Choroid plexus epithelial cell (primary cell): Measurements from ENCODE around the gene ZNF644.

Experiments
- DNase-seq: peaks from one replicate; pipeline ENCODE4 v3.0.0-alpha.2; 2010; ENCODE audit warnings: low read depth
- H3K4me3 ChIP-seq: 2 replicates; pipeline ENCODE4 v1.5.1; 2011; ENCODE audit warnings: low read depth, mild to moderate bottlenecking, control low read depth, low read length, moderate library complexity
- TF ChIP-seq, protein P1 (sequence below): conservative IDR thresholded peaks from 2 replicates; pipeline ENCODE4 v1.5.1; 2011; ENCODE audit warnings: low read depth, mild to moderate bottlenecking, control low read depth, inconsistent platforms, low read length, moderate library complexity

The ZNF644 gene

DNA sequence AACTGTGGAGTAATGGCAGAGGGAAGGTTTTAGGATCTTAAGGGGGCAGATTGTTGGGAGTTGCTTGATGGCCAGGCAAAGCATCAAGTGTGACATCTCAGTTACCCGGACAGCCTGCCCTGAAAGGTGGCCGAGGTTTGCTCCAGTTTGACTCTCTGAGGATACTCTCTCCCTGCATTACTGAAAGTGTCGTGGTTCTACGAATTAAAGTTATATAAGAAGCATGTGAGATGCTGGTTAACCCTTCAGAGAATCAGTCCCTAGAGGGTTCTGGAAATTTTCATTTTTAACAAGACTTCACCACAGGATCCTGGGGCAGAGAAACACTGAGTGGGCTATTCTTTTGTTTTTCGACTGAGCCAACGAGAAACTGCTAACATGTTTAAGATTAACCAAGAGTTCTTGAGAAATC is 689 bp upstream of the ZNF644 start:
- TF ChIP-seq, protein P1, sequence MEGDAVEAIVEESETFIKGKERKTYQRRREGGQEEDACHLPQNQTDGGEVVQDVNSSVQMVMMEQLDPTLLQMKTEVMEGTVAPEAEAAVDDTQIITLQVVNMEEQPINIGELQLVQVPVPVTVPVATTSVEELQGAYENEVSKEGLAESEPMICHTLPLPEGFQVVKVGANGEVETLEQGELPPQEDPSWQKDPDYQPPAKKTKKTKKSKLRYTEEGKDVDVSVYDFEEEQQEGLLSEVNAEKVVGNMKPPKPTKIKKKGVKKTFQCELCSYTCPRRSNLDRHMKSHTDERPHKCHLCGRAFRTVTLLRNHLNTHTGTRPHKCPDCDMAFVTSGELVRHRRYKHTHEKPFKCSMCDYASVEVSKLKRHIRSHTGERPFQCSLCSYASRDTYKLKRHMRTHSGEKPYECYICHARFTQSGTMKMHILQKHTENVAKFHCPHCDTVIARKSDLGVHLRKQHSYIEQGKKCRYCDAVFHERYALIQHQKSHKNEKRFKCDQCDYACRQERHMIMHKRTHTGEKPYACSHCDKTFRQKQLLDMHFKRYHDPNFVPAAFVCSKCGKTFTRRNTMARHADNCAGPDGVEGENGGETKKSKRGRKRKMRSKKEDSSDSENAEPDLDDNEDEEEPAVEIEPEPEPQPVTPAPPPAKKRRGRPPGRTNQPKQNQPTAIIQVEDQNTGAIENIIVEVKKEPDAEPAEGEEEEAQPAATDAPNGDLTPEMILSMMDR = no peak
- H3K4me3 ChIP-seq = peak overlapping the region; percentile 92
- no peak for DNase-seq

DNA sequence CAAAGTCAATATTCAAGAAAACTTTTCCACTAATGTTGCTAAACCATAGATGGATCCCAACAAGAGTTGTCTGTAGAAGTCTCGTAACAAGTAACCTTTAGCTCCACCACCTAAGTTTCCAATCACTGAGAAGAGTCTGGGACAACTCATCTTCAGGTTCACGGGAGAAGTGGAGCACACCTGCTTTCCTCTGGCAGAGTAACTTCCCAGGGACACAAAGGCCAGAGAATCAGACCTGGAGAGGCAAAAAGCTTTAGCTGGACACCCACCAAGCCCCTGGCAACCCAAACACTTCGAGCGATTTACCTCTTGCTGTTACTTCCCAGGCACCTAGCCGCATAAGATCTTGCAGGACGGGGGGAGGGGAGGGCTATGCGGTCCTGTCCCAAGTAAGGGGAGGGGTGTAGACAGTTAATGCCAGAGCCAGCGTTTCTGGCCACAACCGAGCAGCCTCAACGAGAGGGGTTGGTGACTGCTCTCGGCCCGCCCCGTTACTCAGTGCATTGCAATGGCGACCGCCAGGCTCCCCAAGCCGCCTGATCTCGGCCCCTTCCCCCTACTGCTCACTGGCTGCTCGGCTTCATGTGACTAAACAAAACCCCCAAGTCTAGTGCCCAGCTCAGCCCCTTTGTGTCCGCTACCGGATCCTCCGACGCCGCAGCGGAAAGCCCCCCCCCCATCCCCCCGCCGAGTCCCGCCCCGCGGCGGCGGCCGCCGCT is 709 bp downstream of the ZNF644 start:
- peak overlapping the region; percentile 92 for H3K4me3 ChIP-seq
- TF ChIP-seq, protein P1 = no peak
- peak; percentile 87 for DNase-seq

DNA sequence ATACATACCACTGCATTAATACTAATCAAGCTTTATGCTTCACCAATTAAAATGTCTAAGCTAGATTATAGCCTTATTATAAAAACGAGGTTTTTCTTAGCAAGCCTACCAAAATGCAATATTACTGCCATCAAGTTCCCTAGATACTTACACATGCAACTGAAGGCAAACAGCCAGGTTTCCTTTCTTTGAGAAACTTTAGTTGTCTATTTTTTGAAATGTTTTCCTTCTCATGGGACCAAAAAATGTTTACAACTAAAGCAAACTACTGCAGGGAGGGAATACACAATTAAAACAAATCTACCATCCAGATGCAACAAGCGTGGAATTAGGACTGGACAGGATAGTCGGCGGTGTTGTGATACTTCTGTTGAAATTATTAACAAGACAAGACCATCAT is 1.3 kb downstream of the ZNF644 start:
- TF ChIP-seq, protein P1 = no peak
- DNase-seq = peak; percentile 18
- H3K4me3 ChIP-seq = peak overlapping the region; percentile 92

DNA sequence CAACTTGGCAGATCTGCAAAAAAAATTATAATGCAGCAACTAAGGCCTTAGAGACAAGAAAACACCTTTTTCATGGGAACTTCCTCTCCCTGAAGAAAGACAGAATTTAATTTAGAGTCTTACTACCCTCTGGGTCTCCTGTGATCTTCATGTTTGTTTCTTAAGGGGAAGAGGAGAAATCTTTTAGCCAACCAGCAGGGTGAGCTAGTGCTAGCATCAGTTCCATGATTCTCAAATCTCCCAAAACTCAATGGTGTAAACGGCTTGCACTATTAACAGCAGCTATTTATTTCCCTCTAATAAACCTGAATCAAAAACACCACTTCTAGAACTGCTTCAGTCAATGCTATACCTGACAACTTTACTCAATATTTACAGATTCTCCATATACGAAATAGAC is 3.8 kb downstream of the ZNF644 start:
- TF ChIP-seq, protein P1 = peak; percentile 58
- no peak overlapping the region for H3K4me3 ChIP-seq
- peak; percentile 58 for DNase-seq

DNA sequence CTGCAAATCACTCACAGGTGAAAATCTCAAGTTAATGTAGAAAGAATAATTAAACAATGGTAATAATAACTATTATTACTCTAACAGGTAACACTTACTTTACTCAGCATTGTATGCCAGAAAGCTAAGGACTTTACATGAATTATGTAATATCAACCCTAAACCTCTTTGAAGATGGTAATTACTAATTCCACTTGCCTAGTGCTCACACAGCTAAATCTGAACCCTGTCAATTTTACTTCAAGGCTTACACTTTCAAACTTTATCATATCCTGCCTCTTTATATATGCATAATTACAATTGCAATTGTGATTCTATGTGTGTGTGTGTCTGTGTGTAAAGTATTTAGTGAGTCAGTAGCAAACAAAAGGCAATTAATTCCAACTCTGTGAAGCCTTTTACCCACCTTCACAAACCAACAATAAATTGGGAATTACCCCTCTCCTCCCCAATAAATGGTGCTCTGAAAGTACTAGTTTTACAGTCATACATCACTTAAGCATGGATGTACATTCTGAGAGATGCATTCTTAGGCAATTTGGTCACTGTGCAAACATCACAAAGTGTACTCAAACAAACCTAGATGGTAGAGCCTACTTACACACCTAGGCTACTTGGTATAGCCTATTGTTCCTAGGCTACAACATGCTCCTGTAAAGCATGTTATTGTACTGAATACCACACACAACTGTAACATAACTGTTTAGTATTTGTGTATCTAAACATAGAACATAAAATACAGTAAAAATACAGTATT is 5.9 kb downstream of the ZNF644 start:
- TF ChIP-seq, protein P1 = no peak
- H3K4me3 ChIP-seq = no peak overlapping the region
- DNase-seq = peak; percentile 34

DNA sequence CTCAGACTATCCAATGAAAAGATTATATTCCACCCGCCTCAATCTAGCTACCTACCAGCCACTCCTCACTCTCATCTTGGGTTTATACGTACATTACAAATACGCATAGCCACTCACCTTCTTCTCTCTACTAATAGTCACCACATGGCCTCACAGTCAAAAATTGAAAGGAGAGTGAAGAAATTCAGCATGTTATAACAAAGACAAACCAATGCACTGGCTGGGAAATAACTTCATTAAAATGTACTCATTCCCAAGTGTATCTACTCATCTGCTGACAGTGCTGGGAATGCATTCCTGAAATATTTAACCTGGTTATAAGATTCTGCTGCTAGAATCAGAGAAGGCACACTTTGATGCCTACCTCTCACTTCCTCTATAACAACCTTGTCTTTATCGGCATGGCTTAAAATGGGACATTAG is 6.5 kb downstream of the ZNF644 start:
- H3K4me3 ChIP-seq = no peak overlapping the region
- no peak for DNase-seq
- TF ChIP-seq, protein P1 = no peak
